GM23338 (cell line): ENCODE measurements around the gene FAM120A. TPM values are rescaled to one million over a fixed set of nuclear protein-coding genes. Genes with fewer than 3 reads are reported as not detected.

Source experiments
- ATAC-seq: fragments of 200-7000 bp; cut with Tn5 transposase; 3 replicates; pipeline ENCODE4 v1.9.1; 2020
- DNase-seq: peaks from one replicate; pipeline ENCODE4 v3.0.0-alpha.2; 2015; ENCODE audit warnings: low spot score
- H2AFZ ChIP-seq: fragments of 200-600 bp; sonication (generic); 2 replicates; pipeline ENCODE4 v1.8.0; 2016; ENCODE audit warnings: antibody characterized with exemption, mild to moderate bottlenecking, moderate library complexity
- H3F3A ChIP-seq: fragments of 200-600 bp; sonication (generic); replicated peaks from 2 replicates; pipeline ENCODE4 v1.8.0; 2017; ENCODE audit warnings: antibody characterized with exemption, mixed run types, low read depth
- H3K27ac ChIP-seq: fragments of 200-600 bp; sonication (generic); 2 replicates; pipeline ENCODE4 v1.6.1; 2016; ENCODE audit warnings: low read depth
- H3K27me3 ChIP-seq: fragments of 200-600 bp; sonication (generic); 2 replicates; pipeline ENCODE4 v1.8.0; 2016; ENCODE audit warnings: mild to moderate bottlenecking, mixed run types, moderate library complexity; ENCODE audit not compliant: insufficient read depth
- H3K36me3 ChIP-seq: fragments of 200-600 bp; sonication (generic); 2 replicates; pipeline ENCODE4 v1.8.0; 2016; ENCODE audit warnings: mild to moderate bottlenecking; ENCODE audit not compliant: insufficient read depth
- H3K4me1 ChIP-seq: fragments of 200-600 bp; sonication (generic); 2 replicates; pipeline ENCODE4 v1.8.0; 2016; ENCODE audit warnings: mild to moderate bottlenecking, moderate library complexity; ENCODE audit not compliant: insufficient read depth
- H3K4me2 ChIP-seq: fragments of 200-600 bp; sonication (generic); 2 replicates; pipeline ENCODE4 v1.7.1; 2017; ENCODE audit warnings: mixed run types
- H3K4me3 ChIP-seq: fragments of 200-600 bp; sonication (generic); 2 replicates; pipeline ENCODE4 v1.6.1; 2016; ENCODE audit warnings: mixed run types
- H3K79me2 ChIP-seq: fragments of 200-600 bp; sonication (generic); replicated peaks from 2 replicates; pipeline ENCODE4 v1.8.0; 2017; ENCODE audit warnings: mild to moderate bottlenecking; ENCODE audit not compliant: insufficient read depth
- H3K9me2 ChIP-seq: fragments of 200-600 bp; sonication (generic); 2 replicates; pipeline ENCODE4 v1.8.0; 2017; ENCODE audit not compliant: insufficient read depth
- H4K20me1 ChIP-seq: fragments of 200-600 bp; sonication (generic); replicated peaks from 2 replicates; pipeline ENCODE4 v1.8.0; 2017; ENCODE audit warnings: mild to moderate bottlenecking; ENCODE audit not compliant: insufficient read depth
- H3K27ac Mint-ChIP-seq: 2 replicates; pipeline ENCODE4 v1.8.0; 2020; ENCODE audit warnings: inconsistent platforms, mild to moderate bottlenecking, moderate library complexity, mixed read lengths
- H3K27me3 Mint-ChIP-seq: 3 replicates; pipeline ENCODE4 v1.8.0; 2022; ENCODE audit warnings: low read depth, mild to moderate bottlenecking, moderate library complexity, mixed read lengths, inconsistent platforms; ENCODE audit not compliant: insufficient read depth, poor library complexity
- H3K36me3 Mint-ChIP-seq: 3 replicates; pipeline ENCODE4 v1.8.0; 2021; ENCODE audit warnings: low read depth, mild to moderate bottlenecking, inconsistent platforms, moderate library complexity, mixed read lengths
- H3K4me1 Mint-ChIP-seq: 3 replicates; pipeline ENCODE4 v1.8.0; 2020; ENCODE audit warnings: mild to moderate bottlenecking, inconsistent platforms, mixed read lengths
- H3K4me3 Mint-ChIP-seq: 3 replicates; pipeline ENCODE4 v1.8.0; 2021; ENCODE audit warnings: moderate library complexity, mild to moderate bottlenecking, inconsistent platforms, mixed read lengths
- H3K9me3 Mint-ChIP-seq: 3 replicates; pipeline ENCODE4 v1.8.0; 2020; ENCODE audit warnings: moderate library complexity, mild to moderate bottlenecking, inconsistent platforms, mixed read lengths
- CREB1 ChIP-seq: fragments of 250-450 bp; sonication (Bioruptor Pico); IDR thresholded peaks from 2 replicates; pipeline ENCODE4 v1.5.0; 2020; ENCODE audit warnings: low read depth, mild to moderate bottlenecking, moderate library complexity
- EZH2 ChIP-seq: fragments of 200-600 bp; sonication (generic); IDR thresholded peaks from one replicate; pipeline ENCODE4 v1.8.0; 2017; ENCODE audit warnings: antibody characterized with exemption, mild to moderate bottlenecking, low read depth; ENCODE audit not compliant: unreplicated experiment
- JUNB ChIP-seq: IDR thresholded peaks from one replicate; pipeline ENCODE4 v1.6.1; 2016; ENCODE audit warnings: antibody characterized with exemption; ENCODE audit not compliant: unreplicated experiment
- NANOG ChIP-seq: IDR thresholded peaks from 2 replicates; pipeline ENCODE4 v1.6.1; 2016; ENCODE audit warnings: antibody characterized with exemption, borderline replicate concordance
- POLR2AphosphoS5 ChIP-seq: IDR thresholded peaks from 2 replicates; pipeline ENCODE4 v1.6.1; 2016; ENCODE audit warnings: antibody characterized with exemption, low read depth
- STAT1 ChIP-seq: IDR thresholded peaks from one replicate; pipeline ENCODE4 v1.6.1; 2016; ENCODE audit warnings: antibody characterized with exemption; ENCODE audit not compliant: unreplicated experiment
- ZNF114 ChIP-seq: fragments of 250-450 bp; sonication (Bioruptor Pico); IDR thresholded peaks from 2 replicates; pipeline ENCODE4 v1.5.0; 2020; ENCODE audit warnings: mild to moderate bottlenecking, moderate library complexity
- ZNF331 ChIP-seq: fragments of 250-450 bp; sonication (Bioruptor Pico); IDR thresholded peaks from 2 replicates; pipeline ENCODE4 v1.5.0; 2020; ENCODE audit warnings: low read depth, mild to moderate bottlenecking, moderate library complexity
- polyA plus RNA-seq: library from polyadenylated mRNA; unstranded; fragments of >200 nt; fragmentation: Nextera tagmentation; extraction: Ambion mirVana; gene quantifications from 2 replicates; pipeline ENCODE4 v1.2.1, GENCODE V29; 2016
- total RNA-seq: library from RNA; depleted of rRNA; stranded (reverse); fragments of >200 nt; shearing (Covaris generic); gene quantifications from 2 replicates; pipeline ENCODE4 v1.2.3, GENCODE V29; 2014
- TF ChIP-seq, protein P1 (sequence below): IDR thresholded peaks from one replicate; pipeline ENCODE4 v1.6.1; 2018; ENCODE audit warnings: antibody characterized with exemption; ENCODE audit not compliant: unreplicated experiment
- TF ChIP-seq, protein P2 (sequence below): fragments of 250-450 bp; sonication (Bioruptor Pico); IDR thresholded peaks from 2 replicates; pipeline ENCODE4 v1.5.0; 2020; ENCODE audit warnings: mild to moderate bottlenecking, moderate library complexity
- TF ChIP-seq, protein P3 (sequence below), 2 experiments: fragments of 200-600 bp in 1 of 2; sonication (generic) in 1 of 2; conservative IDR thresholded peaks; 2 replicates each; pipeline versions ENCODE4 v1.5.1 to v1.6.1; 2016 to 2017; ENCODE audit warnings: antibody characterized with exemption in 2 of 2, low read depth in 2 of 2, mild to moderate bottlenecking in 2 of 2, moderate library complexity in 1 of 2
- TF ChIP-seq, protein P4 (sequence below): IDR thresholded peaks from 2 replicates; pipeline ENCODE4 v1.6.1; 2016; ENCODE audit warnings: antibody characterized with exemption

The FAM120A gene
- total and polyA plus RNA-seq, 2 experiments from 2014 or later = 28.2 to 52.5 TPM

DNA sequence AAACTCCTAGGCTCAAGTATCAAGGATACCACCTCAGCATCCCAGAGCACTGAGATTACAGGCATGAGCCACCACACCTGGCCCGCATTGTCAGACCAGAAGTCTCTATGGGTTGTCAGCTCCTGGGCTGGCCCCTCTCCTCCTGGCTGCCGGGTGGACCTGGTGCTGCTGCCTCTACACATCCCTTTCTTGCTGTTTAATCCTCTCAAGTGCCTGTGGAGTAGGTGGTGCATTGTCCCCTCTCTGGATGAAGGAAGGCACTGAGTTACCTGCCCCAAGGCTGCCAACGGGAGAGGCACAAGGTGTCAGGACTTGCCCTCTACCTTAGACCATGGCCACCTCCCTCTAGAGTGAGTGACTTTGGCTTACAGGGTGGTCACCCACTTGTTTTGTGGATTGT, 162.3 kb downstream of the FAM120A start (continued):
- TF ChIP-seq, protein P1, sequence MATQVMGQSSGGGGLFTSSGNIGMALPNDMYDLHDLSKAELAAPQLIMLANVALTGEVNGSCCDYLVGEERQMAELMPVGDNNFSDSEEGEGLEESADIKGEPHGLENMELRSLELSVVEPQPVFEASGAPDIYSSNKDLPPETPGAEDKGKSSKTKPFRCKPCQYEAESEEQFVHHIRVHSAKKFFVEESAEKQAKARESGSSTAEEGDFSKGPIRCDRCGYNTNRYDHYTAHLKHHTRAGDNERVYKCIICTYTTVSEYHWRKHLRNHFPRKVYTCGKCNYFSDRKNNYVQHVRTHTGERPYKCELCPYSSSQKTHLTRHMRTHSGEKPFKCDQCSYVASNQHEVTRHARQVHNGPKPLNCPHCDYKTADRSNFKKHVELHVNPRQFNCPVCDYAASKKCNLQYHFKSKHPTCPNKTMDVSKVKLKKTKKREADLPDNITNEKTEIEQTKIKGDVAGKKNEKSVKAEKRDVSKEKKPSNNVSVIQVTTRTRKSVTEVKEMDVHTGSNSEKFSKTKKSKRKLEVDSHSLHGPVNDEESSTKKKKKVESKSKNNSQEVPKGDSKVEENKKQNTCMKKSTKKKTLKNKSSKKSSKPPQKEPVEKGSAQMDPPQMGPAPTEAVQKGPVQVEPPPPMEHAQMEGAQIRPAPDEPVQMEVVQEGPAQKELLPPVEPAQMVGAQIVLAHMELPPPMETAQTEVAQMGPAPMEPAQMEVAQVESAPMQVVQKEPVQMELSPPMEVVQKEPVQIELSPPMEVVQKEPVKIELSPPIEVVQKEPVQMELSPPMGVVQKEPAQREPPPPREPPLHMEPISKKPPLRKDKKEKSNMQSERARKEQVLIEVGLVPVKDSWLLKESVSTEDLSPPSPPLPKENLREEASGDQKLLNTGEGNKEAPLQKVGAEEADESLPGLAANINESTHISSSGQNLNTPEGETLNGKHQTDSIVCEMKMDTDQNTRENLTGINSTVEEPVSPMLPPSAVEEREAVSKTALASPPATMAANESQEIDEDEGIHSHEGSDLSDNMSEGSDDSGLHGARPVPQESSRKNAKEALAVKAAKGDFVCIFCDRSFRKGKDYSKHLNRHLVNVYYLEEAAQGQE = no peak
- no peak for TF ChIP-seq ZNF331 (CRISPR knock-in tag)
- TF ChIP-seq JUNB = no peak
- TF ChIP-seq STAT1 = no peak

DNA sequence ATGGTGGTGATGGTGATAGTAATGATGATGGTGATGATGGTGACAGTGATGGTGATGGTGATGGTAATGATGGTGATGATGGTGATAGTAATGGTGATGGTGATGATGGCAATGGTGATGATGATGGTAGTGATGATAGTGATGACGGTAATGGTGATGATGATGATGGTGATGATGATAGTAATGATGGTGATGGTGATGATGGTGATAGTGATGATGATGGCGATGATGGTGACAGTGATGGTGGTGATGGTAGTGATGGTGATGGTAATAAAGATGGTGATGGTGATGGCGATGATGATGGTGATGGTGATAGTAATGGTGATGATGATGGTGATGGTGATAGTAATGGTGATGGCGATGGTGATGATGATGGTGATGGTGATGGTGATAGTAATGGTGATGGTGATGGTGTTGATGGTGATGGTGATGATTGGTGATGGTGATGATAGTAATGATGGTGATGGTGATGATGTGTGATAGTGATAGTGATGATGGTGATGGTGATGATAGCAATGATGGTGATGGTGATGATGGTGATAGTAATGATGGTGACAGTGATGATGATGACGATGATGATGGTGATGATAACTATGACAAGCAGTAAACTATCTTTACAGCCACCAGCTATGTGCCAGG, 163.5 kb downstream of the FAM120A start:
- H3K4me3 ChIP-seq = no peak overlapping the region
- no peak overlapping the region for H3K27ac ChIP-seq
- Mint-ChIP-seq H3K27me3 (peaks cover 6% of the 10 kb centered on the region), H3K9me3 (peaks cover 5% of the 10 kb centered on the region; the same call in 2 of the 3 replicates), H3K4me1 (peaks cover 29% of the 10 kb centered on the region), H3K36me3 (peaks cover 5% of the 10 kb centered on the region; the same call in 2 of the 3 replicates), H3K4me3 (no peak overlapping the region), H3K27ac (no peak overlapping the region)
- peaks cover 9% of the 10 kb centered on the region; the same call in 1 of the 2 replicates for H3F3A ChIP-seq
- H3K9me2 ChIP-seq = 0 out of 2 replicates have a peak, but pooled peaks cover 7% of the 10 kb centered on the region
- DNase-seq (no peak), ATAC-seq (no peak)
- no peak overlapping the region for H3K4me2 ChIP-seq
- H3K4me1 ChIP-seq = peaks cover 13% of the 10 kb centered on the region
- H3K27me3 ChIP-seq = no peaks in the 10 kb centered on the region
- H2AFZ ChIP-seq = no peak overlapping the region
- no peaks in the 10 kb centered on the region for H3K36me3 ChIP-seq
- H3K79me2 ChIP-seq = peaks cover 11% of the 10 kb centered on the region
- no peaks in the 10 kb centered on the region for H4K20me1 ChIP-seq
- no peak for TF ChIP-seq ZNF114 (CRISPR knock-in tag)
- no peak for TF ChIP-seq POLR2AphosphoS5
- TF ChIP-seq NANOG = no peak
- TF ChIP-seq EZH2 = no peak
- TF ChIP-seq, protein P2, sequence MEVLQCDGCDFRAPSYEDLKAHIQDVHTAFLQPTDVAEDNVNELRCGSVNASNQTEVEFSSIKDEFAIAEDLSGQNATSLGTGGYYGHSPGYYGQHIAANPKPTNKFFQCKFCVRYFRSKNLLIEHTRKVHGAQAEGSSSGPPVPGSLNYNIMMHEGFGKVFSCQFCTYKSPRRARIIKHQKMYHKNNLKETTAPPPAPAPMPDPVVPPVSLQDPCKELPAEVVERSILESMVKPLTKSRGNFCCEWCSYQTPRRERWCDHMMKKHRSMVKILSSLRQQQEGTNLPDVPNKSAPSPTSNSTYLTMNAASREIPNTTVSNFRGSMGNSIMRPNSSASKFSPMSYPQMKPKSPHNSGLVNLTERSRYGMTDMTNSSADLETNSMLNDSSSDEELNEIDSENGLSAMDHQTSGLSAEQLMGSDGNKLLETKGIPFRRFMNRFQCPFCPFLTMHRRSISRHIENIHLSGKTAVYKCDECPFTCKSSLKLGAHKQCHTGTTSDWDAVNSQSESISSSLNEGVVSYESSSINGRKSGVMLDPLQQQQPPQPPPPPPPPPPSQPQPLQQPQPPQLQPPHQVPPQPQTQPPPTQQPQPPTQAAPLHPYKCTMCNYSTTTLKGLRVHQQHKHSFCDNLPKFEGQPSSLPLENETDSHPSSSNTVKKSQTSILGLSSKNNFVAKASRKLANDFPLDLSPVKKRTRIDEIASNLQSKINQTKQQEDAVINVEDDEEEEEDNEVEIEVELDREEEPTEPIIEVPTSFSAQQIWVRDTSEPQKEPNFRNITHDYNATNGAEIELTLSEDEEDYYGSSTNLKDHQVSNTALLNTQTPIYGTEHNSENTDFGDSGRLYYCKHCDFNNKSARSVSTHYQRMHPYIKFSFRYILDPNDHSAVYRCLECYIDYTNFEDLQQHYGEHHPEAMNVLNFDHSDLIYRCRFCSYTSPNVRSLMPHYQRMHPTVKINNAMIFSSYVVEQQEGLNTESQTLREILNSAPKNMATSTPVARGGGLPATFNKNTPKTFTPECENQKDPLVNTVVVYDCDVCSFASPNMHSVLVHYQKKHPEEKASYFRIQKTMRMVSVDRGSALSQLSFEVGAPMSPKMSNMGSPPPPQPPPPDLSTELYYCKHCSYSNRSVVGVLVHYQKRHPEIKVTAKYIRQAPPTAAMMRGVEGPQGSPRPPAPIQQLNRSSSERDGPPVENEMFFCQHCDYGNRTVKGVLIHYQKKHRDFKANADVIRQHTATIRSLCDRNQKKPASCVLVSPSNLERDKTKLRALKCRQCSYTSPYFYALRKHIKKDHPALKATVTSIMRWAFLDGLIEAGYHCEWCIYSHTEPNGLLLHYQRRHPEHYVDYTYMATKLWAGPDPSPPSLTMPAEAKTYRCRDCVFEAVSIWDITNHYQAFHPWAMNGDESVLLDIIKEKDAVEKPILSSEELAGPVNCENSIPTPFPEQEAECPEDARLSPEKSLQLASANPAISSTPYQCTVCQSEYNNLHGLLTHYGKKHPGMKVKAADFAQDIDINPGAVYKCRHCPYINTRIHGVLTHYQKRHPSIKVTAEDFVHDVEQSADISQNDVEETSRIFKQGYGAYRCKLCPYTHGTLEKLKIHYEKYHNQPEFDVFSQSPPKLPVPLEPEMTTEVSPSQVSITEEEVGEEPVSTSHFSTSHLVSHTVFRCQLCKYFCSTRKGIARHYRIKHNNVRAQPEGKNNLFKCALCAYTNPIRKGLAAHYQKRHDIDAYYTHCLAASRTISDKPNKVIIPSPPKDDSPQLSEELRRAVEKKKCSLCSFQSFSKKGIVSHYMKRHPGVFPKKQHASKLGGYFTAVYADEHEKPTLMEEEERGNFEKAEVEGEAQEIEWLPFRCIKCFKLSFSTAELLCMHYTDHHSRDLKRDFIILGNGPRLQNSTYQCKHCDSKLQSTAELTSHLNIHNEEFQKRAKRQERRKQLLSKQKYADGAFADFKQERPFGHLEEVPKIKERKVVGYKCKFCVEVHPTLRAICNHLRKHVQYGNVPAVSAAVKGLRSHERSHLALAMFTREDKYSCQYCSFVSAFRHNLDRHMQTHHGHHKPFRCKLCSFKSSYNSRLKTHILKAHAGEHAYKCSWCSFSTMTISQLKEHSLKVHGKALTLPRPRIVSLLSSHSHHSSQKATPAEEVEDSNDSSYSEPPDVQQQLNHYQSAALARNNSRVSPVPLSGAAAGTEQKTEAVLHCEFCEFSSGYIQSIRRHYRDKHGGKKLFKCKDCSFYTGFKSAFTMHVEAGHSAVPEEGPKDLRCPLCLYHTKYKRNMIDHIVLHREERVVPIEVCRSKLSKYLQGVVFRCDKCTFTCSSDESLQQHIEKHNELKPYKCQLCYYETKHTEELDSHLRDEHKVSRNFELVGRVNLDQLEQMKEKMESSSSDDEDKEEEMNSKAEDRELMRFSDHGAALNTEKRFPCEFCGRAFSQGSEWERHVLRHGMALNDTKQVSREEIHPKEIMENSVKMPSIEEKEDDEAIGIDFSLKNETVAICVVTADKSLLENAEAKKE (CRISPR knock-in tag) = no peak
- TF ChIP-seq CREB1 (CRISPR knock-in tag) = no peak
- TF ChIP-seq, protein P3, sequence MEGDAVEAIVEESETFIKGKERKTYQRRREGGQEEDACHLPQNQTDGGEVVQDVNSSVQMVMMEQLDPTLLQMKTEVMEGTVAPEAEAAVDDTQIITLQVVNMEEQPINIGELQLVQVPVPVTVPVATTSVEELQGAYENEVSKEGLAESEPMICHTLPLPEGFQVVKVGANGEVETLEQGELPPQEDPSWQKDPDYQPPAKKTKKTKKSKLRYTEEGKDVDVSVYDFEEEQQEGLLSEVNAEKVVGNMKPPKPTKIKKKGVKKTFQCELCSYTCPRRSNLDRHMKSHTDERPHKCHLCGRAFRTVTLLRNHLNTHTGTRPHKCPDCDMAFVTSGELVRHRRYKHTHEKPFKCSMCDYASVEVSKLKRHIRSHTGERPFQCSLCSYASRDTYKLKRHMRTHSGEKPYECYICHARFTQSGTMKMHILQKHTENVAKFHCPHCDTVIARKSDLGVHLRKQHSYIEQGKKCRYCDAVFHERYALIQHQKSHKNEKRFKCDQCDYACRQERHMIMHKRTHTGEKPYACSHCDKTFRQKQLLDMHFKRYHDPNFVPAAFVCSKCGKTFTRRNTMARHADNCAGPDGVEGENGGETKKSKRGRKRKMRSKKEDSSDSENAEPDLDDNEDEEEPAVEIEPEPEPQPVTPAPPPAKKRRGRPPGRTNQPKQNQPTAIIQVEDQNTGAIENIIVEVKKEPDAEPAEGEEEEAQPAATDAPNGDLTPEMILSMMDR (conservative IDR thresholded peaks at IDR 0.05; ENCODE audit: low read depth in 2 of 2) = no peak
- TF ChIP-seq, protein P4, sequence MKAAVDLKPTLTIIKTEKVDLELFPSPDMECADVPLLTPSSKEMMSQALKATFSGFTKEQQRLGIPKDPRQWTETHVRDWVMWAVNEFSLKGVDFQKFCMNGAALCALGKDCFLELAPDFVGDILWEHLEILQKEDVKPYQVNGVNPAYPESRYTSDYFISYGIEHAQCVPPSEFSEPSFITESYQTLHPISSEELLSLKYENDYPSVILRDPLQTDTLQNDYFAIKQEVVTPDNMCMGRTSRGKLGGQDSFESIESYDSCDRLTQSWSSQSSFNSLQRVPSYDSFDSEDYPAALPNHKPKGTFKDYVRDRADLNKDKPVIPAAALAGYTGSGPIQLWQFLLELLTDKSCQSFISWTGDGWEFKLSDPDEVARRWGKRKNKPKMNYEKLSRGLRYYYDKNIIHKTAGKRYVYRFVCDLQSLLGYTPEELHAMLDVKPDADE = no peak
- TF ChIP-seq STAT1 = no peak
- TF ChIP-seq JUNB = no peak
- no peak for TF ChIP-seq ZNF331 (CRISPR knock-in tag)
